Naive B cell (primary cell): ENCODE measurements around the gene DISC1. TPM values are rescaled to one million over a fixed set of nuclear protein-coding genes. Genes with fewer than 3 reads are reported as not detected.

Experiments used
- ATAC-seq, 2 donors: fragments of 150-1000 bp; cut with Tn5 transposase; 2 replicates each; pipeline ENCODE4 v1.10.0; 2021; ENCODE audit warnings: low read depth in 2 of 2, mild to moderate bottlenecking in 2 of 2, moderate library complexity in 2 of 2
- DNase-seq: peaks from one replicate; pipeline ENCODE4 v3.0.0; 2022
- H3K27ac Mint-ChIP-seq, 6 donors: one replicate each; pipeline ENCODE4 v1.8.0; 2020 to 2022; ENCODE audit warnings: mild to moderate bottlenecking in 6 of 6, mixed read lengths in 6 of 6, moderate library complexity in 5 of 6, inconsistent platforms in 2 of 6
- H3K27me3 Mint-ChIP-seq, 3 donors: one replicate each; pipeline ENCODE4 v1.8.0; 2021 to 2022; ENCODE audit warnings: mixed read lengths in 3 of 3, mild to moderate bottlenecking in 1 of 3
- H3K36me3 Mint-ChIP-seq, 2 donors: one replicate each; pipeline ENCODE4 v1.8.0; 2020 to 2022; ENCODE audit warnings: mixed read lengths in 2 of 2, inconsistent platforms in 1 of 2, mild to moderate bottlenecking in 1 of 2
- H3K4me1 Mint-ChIP-seq, 3 donors: one replicate each; pipeline ENCODE4 v1.8.0; 2020 to 2022; ENCODE audit warnings: mixed read lengths in 3 of 3, inconsistent platforms in 1 of 3, mild to moderate bottlenecking in 1 of 3, moderate library complexity in 1 of 3
- H3K4me3 Mint-ChIP-seq, 8 donors: one replicate each; pipeline ENCODE4 v1.8.0; 2020 to 2022; ENCODE audit warnings: mild to moderate bottlenecking in 8 of 8, mixed read lengths in 8 of 8, moderate library complexity in 8 of 8, inconsistent platforms in 2 of 8
- H3K9me3 Mint-ChIP-seq, 7 donors: one replicate each; pipeline ENCODE4 v1.8.0; 2020 to 2022; ENCODE audit warnings: mixed read lengths in 7 of 7, mild to moderate bottlenecking in 5 of 7, inconsistent platforms in 2 of 7, moderate library complexity in 1 of 7
- polyA plus RNA-seq, 6 donors: library from polyadenylated mRNA; unstranded; fragments of 300-500 nt; fragmentation: Illumina TruSeq; gene quantifications; one replicate each; pipeline ENCODE4 v1.2.3, GENCODE V29; 2021; ENCODE audit warnings: low read depth in 6 of 6

Gene DISC1
- polyA plus RNA-seq, 6 donors from 2014 or later: 1.3 to 2.2 (median 2.1) TPM; not detected in 1

DNA sequence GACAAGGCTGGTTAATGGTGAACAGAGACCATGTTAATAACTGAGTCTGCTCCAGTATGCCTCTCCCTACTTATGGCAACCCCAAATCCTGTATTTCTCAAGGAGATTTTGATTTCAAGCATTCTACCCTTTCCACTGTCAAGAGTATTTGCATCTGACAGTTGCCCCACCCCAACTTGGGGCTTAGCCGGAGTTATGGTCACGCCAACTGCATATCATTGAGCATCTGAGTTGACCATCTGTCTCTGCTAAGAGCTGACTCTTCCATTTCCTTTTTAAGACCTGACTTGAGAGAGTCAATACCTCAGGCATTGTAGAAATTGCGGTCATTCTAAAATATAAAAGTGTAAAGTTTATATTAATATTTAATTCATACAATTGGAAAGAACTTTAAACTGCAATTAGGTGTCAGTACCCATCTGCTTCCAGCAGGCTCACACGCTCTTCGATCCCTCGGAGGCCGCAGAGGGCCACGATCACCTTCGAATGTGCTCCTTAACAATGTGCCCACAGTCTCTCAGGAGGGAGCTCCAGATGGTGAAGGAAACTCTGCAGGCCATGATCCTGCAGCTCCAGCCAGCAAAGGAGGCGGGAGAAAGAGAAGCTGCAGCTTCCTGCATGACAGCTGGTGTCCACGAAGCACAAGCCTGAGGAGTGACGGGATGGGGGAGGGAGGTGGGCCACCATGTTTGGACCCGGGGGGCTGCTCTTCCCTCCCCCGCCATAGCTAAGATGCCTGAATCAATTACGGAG, 409.8 kb downstream of the DISC1 start:
- H3K27ac Mint-ChIP-seq: no peak overlapping the region
- peaks cover 4 to 7% of the 10 kb centered on the region in 2 donors for H3K36me3 Mint-ChIP-seq
- H3K9me3 Mint-ChIP-seq: peaks cover 0 to 4% (median 0%) of the 10 kb centered on the region in 7 donors
- H3K27me3 Mint-ChIP-seq: no peaks in the 10 kb centered on the region
- ATAC-seq (no peak), DNase-seq (no peak)
- no peak overlapping the region for H3K4me3 Mint-ChIP-seq
- no peaks in the 10 kb centered on the region for H3K4me1 Mint-ChIP-seq

DNA sequence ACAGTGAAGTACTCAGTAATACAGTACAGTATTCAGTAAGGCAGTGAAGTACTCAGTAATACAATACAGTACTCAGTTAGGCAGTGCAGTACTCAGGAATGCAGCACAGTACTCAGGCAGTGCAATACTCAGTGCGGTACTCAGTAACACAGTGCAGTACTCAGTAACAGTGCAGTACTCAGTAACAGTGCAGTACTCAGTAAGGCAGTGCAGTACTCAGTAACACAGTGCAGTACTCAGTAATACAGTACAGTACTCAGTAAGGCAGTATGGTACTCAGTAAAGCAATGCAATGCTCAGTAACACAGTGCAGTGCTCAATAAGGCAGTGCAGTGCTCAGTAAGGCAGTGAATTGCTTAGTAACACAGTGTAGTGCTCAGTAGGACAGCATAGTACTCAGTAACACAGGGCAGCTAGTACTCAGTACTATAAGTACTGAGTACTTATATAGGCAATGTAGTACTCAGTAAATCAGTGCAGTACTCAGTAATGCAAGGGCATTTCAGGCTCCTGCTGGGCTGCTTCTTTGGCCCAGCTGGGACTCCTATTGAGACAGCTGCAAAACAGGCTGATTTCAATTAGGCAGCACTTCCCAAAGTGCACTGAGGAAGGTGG, 411.3 kb downstream of the DISC1 start:
- no peak for DNase-seq
- Mint-ChIP-seq H3K27me3 (no peaks in the 10 kb centered on the region), H3K4me3 (no peak overlapping the region), H3K27ac (no peak overlapping the region), H3K9me3 (peaks cover 0 to 8% (median 0%) of the 10 kb centered on the region in 7 donors), H3K36me3 (peaks cover 4 to 7% of the 10 kb centered on the region in 2 donors), H3K4me1 (no peaks in the 10 kb centered on the region)
- no peak for ATAC-seq

DNA sequence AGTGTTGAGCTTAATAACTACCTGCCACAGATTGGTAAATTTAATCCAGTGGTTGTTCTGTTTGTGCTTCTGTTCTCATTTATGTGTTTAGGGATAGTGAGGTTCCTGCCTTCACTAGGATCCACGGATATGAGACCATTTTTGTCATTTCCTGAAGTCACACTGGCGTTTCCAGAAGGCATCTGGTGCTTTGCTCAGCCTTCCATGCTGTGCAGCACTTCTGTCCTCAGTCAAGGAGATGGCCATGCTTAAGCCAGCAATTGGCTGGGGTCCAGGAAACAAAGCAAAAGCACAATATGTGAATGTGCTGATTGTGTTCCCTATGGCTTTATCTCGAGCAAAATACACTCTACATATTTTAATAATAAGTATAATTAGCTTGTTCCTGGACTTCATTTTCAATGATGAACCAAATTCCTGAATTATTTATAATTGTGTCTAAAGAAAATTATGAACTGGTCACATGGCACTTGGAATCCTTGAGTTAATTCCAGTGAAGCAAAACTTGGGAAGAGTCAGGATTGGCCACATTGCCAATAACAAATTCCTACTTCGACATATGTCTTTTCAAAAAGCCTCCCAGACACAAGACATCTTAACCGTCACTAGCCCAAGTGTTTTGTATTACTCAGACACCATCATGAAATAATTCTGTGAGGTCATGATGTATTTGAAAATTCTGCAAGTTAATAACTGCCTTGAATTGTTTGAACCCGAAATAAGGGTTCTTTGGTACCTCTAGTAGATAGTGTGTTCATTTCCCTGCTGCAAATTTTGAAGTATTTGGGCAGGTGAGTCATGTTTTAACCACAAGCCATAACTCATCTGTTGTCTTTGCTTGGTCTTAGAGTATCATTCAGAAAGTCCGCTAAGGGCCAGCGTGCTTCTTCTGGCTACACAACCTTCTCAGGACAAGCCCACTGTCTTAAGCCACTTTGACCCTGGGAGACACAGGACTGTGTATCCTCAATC, 412.4 kb downstream of the DISC1 start:
- no peak overlapping the region for H3K4me3 Mint-ChIP-seq
- no peaks in the 10 kb centered on the region for H3K4me1 Mint-ChIP-seq
- H3K9me3 Mint-ChIP-seq: peaks cover 0 to 4% (median 0%) of the 10 kb centered on the region in 7 donors
- no peak for DNase-seq
- no peak for ATAC-seq
- H3K27me3 Mint-ChIP-seq: no peaks in the 10 kb centered on the region
- H3K36me3 Mint-ChIP-seq: peaks cover 0 to 7% of the 10 kb centered on the region in 2 donors
- H3K27ac Mint-ChIP-seq: no peak overlapping the region

GRCh38 chr1:232040260-232040659, 413.7 kb downstream of the DISC1 start:
- Mint-ChIP-seq H3K27ac (no peak overlapping the region), H3K36me3 (no peaks in the 10 kb centered on the region), H3K4me3 (no peak overlapping the region), H3K4me1 (no peaks in the 10 kb centered on the region), H3K27me3 (peaks cover 0 to 3% (median 0%) of the 10 kb centered on the region in 3 donors), H3K9me3 (peaks cover 0 to 4% (median 0%) of the 10 kb centered on the region in 7 donors)
- ATAC-seq (no peak), DNase-seq (no peak)

DNA sequence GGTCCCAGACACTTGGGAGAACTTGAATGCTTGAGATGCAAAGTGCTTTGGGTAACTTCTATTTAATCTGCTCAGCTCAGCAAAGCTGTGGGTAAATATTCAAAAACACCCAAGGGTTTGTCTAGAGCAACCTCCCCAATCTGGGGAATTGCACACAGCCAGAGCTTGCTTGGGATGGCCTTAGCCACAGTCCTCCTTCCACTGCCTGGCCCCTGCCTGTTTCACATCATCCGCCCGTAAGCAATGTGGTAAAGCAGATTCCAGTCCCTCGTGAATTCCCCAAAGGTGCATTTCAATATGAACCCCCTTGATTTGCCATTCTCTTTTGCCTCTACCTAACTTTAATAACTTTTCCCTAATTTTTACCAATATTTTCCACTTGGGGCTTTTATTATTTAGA, 418.1 kb downstream of the DISC1 start:
- Mint-ChIP-seq H3K36me3 (no peaks in the 10 kb centered on the region), H3K4me3 (no peak overlapping the region), H3K27ac (no peak overlapping the region), H3K27me3 (peaks cover 5 to 6% (median 5%) of the 10 kb centered on the region in 3 donors), H3K9me3 (peaks cover 0 to 4% (median 0%) of the 10 kb centered on the region in 7 donors), H3K4me1 (no peaks in the 10 kb centered on the region)
- no peak for ATAC-seq
- no peak for DNase-seq

DNA sequence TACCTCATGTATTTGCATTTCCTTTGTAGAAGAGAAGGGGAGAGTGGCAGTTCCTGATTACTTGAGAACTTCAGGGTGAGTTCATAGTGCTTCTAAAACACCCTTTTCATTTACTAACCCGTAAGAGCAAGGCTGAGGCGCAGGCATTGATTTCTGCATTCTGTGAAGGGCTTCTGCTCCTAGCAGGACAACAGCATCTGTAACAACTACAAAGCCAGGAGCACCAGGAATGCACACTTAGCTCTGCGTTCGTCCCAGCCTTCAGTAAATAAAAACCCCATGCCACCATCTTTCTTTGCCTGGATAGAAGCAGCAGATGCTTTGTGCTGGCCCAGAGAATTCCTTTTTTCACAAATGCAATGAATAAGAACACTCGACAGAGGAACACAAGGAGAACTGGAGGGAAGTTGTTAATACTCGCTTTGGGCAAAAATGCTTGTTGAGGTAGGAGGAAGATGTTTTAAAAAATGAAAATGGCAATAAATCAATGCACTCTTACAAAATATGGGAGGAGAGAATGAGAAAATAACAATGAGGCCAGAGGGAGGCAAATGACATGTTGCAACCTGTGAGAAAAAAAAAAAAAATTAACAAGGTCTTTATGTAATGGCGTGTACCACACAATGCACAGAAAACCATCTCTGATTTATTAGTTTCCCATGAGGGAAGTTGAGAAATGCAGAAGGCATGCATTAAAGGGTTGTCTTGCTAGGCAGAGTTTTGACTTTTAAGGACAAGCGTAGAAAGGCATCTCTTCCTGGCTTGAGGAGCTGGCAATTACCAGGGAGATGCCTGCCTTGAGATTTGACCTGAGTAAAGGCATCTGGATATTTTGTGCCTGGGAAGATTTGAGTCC, 418.8 kb downstream of the DISC1 start:
- no peaks in the 10 kb centered on the region for H3K36me3 Mint-ChIP-seq
- H3K27me3 Mint-ChIP-seq: peaks cover 5 to 6% (median 5%) of the 10 kb centered on the region in 3 donors
- no peaks in the 10 kb centered on the region for H3K4me1 Mint-ChIP-seq
- ATAC-seq (no peak), DNase-seq (no peak)
- H3K4me3 Mint-ChIP-seq: no peak overlapping the region
- peak overlapping the region in 1 of 6 donors; percentile 28 for H3K27ac Mint-ChIP-seq
- peaks cover 0 to 4% (median 0%) of the 10 kb centered on the region in 7 donors for H3K9me3 Mint-ChIP-seq

DNA sequence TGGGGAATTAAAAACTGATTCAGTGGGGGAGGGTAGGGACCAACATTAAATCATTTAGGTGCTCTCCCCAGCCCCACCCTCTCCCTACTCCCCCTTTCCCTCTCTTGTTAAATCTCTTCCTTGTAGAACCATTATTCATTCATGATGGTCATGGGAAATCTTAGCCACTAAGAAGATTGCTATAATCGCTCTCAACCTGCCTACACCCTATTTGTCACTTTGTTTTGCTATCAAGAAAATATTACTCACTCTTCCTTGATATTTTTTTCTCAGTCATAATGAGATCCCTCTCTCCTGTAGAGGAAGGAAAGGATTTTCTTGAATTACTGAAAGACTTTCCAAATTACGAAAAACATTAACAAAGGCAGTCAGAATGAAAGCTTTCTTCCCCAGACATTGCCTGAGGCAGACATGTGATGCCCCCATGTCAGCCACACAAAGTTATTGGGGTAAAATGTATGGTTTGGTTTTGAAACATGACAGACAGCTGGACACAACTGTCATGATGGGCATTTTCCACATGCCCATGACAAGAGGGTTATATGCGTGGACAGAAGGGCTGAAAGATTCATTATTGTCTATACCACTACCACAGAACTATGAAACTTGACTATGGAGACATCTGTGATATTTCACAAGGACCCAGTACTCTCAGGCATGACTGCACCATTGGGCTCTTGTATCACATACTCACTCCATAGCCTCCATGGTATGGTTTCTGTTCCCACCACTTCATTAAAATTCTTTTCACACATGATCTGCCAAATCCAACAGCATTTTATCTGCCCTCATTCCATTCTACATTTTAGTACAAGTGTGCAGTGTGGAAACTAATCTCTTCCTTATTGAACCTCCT, 420.1 kb downstream of the DISC1 start:
- Mint-ChIP-seq H3K27me3 (peaks cover 5 to 6% (median 5%) of the 10 kb centered on the region in 3 donors), H3K9me3 (peaks cover 0 to 4% (median 0%) of the 10 kb centered on the region in 7 donors)

GRCh38 chr1:232047473-232047872, 420.9 kb downstream of the DISC1 start:
- Mint-ChIP-seq H3K4me3 (no peak overlapping the region), H3K9me3 (peaks cover 0 to 2% (median 0%) of the 10 kb centered on the region in 7 donors), H3K27ac (no peak overlapping the region), H3K27me3 (peaks cover 5 to 6% (median 5%) of the 10 kb centered on the region in 3 donors), H3K36me3 (no peaks in the 10 kb centered on the region), H3K4me1 (no peaks in the 10 kb centered on the region)
- DNase-seq: no peak
- no peak for ATAC-seq

More for the DNA sequence above, 420.1 kb downstream of the DISC1 start:
- no peak overlapping the region for H3K4me3 Mint-ChIP-seq
- H3K4me1 Mint-ChIP-seq: no peaks in the 10 kb centered on the region
- DNase-seq: no peak
- ATAC-seq: no peak
- no peak overlapping the region for H3K27ac Mint-ChIP-seq
- no peaks in the 10 kb centered on the region for H3K36me3 Mint-ChIP-seq

- Mint-ChIP-seq H3K9me3 (peaks cover 0 to 10% (median 0%) of the 10 kb centered on the region in 7 donors), H3K27me3 (peaks cover 5 to 6% (median 5%) of the 10 kb centered on the region in 3 donors), H3K4me3 (no peak overlapping the region), H3K27ac (no peak overlapping the region), H3K36me3 (no peaks in the 10 kb centered on the region), H3K4me1 (no peaks in the 10 kb centered on the region)
- no peak for DNase-seq
- no peak for ATAC-seq
Observed at GRCh38 chr1:232048481-232048880, 421.9 kb downstream of the DISC1 start.

GRCh38 chr1:232049335-232049734, 422.7 kb downstream of the DISC1 start:
- peaks cover 0 to 11% (median 0%) of the 10 kb centered on the region in 7 donors for H3K9me3 Mint-ChIP-seq
- H3K36me3 Mint-ChIP-seq: no peaks in the 10 kb centered on the region
- peaks cover 5 to 6% (median 5%) of the 10 kb centered on the region in 3 donors for H3K27me3 Mint-ChIP-seq
- H3K27ac Mint-ChIP-seq: peak overlapping the region in 1 of 6 donors; percentile 83
- H3K4me1 Mint-ChIP-seq: no peaks in the 10 kb centered on the region
- ATAC-seq (no peak), DNase-seq (no peak)
- no peak overlapping the region for H3K4me3 Mint-ChIP-seq

DNA sequence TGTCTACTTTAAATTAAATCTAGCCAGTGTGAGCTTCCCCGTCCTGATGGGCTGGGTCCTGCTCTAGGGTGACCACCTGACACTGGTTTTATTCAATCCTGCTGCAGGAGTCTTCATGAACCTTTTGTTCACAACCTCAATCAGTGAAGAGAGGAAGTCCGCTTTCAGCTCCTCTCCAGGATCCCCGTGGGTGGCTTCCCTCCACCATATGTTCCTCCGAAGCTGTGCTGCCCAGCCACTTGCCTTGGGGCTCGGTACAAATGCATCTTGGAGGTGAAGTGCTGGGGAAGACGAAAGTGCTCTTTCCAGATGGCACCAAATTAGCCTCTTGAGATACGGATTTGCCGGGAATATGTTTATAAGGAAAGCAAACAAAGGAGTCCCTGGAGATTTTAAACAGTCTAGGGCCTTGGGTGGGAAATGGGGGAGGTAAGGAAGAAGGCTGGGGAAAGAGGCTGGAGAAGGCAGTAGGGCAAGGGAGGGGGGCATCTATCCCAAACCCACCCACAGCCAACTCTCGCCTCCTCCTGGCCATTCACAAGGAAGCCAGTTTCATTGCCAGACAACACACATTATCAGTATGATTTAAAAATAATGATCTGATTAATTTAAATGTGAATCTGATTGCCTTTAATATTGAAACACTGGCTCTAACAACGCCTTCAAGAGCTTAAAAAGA, 430.8 kb downstream of the DISC1 start:
- H3K4me3 Mint-ChIP-seq: no peak overlapping the region
- no peaks in the 10 kb centered on the region for H3K36me3 Mint-ChIP-seq
- H3K4me1 Mint-ChIP-seq: no peaks in the 10 kb centered on the region
- DNase-seq (no peak), ATAC-seq (no peak)
- no peak overlapping the region for H3K27ac Mint-ChIP-seq
- peaks cover 0 to 14% (median 4%) of the 10 kb centered on the region in 3 donors for H3K27me3 Mint-ChIP-seq
- peaks cover 0 to 11% (median 0%) of the 10 kb centered on the region in 7 donors for H3K9me3 Mint-ChIP-seq
